GM12872 (cell line): ENCODE measurements around the gene TRAPPC3.

Experiments
- CTCF ChIP-seq: IDR thresholded peaks from 3 replicates; pipeline ENCODE4 v1.5.1; 2011; ENCODE audit warnings: low read depth, mild to moderate bottlenecking, low read length, moderate library complexity; ENCODE audit not compliant: insufficient read depth

Gene TRAPPC3

GRCh38 chr1:36092166-36092797, 57.0 kb downstream of the TRAPPC3 start:
- TF ChIP-seq CTCF = no peak

GRCh38 chr1:36091698-36092097, 57.6 kb downstream of the TRAPPC3 start:
- no peak for TF ChIP-seq CTCF

- no peak for TF ChIP-seq CTCF
Measured at GRCh38 chr1:36091141-36091540, 58.1 kb downstream of the TRAPPC3 start.

GRCh38 chr1:36089393-36090121, 59.7 kb downstream of the TRAPPC3 start:
- no peak for TF ChIP-seq CTCF

GRCh38 chr1:36088577-36089392, 60.5 kb downstream of the TRAPPC3 start, which contains the start of gene ADPRS:
Gene ADPRS, plus strand, starts transcription at chr1:36088892. Its CDS starts 13 bp downstream, at chr1:36088905.
- TF ChIP-seq CTCF = peak; percentile 99

GRCh38 chr1:36088265-36088576, 61.1 kb downstream of the TRAPPC3 start:
- no peak for TF ChIP-seq CTCF

GRCh38 chr1:36087233-36088123, 61.8 kb downstream of the TRAPPC3 start:
- no peak for TF ChIP-seq CTCF
